ENCODE measurements around the gene KCNA10.

GRCh38 chr1:110511436-110511835 is 7.5 kb downstream of the KCNA10 start:
- TF ChIP-seq POLR2A (IDR thresholded peaks at IDR 0.05) (no peak), CTCF (IDR thresholded peaks at IDR 0.05 in 8 of 11, conservative IDR thresholded peaks at IDR 0.05 in 3 of 11) (no peak)
